Mammary epithelial cell (primary cell): ENCODE data around the gene LCORL.

Source experiments
- EZH2 ChIP-seq: IDR thresholded peaks from 2 replicates; pipeline ENCODE4 v1.6.1; 2012; ENCODE audit warnings: low read length, inconsistent platforms, borderline replicate concordance
- TF ChIP-seq, protein P1 (sequence below), 2 donors: IDR thresholded peaks in 1 of 2; conservative IDR thresholded peaks in 1 of 2; 2 replicates each; pipeline ENCODE4 v1.5.1; 2011 to 2012; ENCODE audit warnings: inconsistent platforms in 2 of 2, low read length in 2 of 2, mild to moderate bottlenecking in 2 of 2, control low read depth in 1 of 2, low read depth in 1 of 2; ENCODE audit not compliant: insufficient read depth in 1 of 2; ENCODE audit errors: extremely low read depth in 1 of 2

DNA sequence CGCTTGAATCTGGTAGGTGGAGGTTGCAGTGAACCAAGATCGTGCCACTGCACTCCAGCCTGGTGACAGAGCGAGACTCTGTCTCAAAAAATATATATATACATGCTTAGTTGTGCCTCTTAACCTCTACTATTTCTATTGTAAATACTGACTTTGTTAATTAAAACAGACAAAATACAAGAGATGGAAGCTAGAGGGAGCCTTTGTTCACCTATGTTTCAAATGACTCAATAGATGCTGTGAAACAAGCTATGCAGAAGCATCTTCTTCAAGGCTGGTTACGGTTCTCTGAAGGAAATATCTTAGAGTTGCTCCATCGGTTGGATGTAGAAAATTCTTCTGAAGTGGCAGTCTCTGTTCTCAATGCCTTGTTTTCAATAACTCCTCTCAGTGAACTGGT, 204.5 kb downstream of the LCORL start:
- TF ChIP-seq EZH2 = no peak
- TF ChIP-seq, protein P1, sequence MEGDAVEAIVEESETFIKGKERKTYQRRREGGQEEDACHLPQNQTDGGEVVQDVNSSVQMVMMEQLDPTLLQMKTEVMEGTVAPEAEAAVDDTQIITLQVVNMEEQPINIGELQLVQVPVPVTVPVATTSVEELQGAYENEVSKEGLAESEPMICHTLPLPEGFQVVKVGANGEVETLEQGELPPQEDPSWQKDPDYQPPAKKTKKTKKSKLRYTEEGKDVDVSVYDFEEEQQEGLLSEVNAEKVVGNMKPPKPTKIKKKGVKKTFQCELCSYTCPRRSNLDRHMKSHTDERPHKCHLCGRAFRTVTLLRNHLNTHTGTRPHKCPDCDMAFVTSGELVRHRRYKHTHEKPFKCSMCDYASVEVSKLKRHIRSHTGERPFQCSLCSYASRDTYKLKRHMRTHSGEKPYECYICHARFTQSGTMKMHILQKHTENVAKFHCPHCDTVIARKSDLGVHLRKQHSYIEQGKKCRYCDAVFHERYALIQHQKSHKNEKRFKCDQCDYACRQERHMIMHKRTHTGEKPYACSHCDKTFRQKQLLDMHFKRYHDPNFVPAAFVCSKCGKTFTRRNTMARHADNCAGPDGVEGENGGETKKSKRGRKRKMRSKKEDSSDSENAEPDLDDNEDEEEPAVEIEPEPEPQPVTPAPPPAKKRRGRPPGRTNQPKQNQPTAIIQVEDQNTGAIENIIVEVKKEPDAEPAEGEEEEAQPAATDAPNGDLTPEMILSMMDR (conservative IDR thresholded peaks at IDR 0.05 in 1 of 2, IDR thresholded peaks at IDR 0.05 in 1 of 2; ENCODE audit: extremely low read depth in 1 of 2, insufficient read depth in 1 of 2, low read depth in 1 of 2, low read length in 2 of 2) = peak; percentile 47 to 55
